ENCODE measurements around the gene VAV3.

The VAV3 gene

DNA sequence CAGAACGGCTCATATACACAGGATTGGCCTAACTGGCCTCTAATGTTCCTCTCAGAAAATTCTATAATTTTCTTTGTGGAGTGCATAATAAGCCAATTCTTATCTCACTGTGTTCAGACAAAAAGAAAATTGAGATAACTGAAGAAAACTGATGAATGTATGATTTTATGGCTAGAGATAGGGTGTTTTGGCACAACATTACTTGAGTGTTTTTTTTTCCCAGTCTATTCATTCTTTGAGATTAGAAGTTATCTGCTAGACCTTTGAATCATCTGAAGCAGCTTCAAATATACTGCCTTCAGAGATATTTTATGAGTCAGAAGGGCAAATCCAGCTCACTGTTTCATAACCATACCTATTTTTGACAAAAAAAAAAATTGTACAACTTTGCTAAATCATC lies 85.6 kb downstream of the VAV3 start:
- no peaks in the 10 kb centered on the region for H3F3A ChIP-seq (ENCODE audit: control insufficient read depth, insufficient read depth)
- H3K9me2 ChIP-seq (replicated peaks; ENCODE audit: control insufficient read depth, low read length) = no peaks in the 10 kb centered on the region
- H4K20me1 ChIP-seq (ENCODE audit: control insufficient read depth, insufficient read depth, low read depth, low read length) = no peaks in the 10 kb centered on the region
- peaks cover 24% of the 10 kb centered on the region for H3K4me1 ChIP-seq (ENCODE audit: control insufficient read depth, low read length)
- TF ChIP-seq EZH2phosphoT487 (IDR thresholded peaks at IDR 0.05; ENCODE audit: borderline replicate concordance, low read length) = no peak
- TF ChIP-seq, protein P1, sequence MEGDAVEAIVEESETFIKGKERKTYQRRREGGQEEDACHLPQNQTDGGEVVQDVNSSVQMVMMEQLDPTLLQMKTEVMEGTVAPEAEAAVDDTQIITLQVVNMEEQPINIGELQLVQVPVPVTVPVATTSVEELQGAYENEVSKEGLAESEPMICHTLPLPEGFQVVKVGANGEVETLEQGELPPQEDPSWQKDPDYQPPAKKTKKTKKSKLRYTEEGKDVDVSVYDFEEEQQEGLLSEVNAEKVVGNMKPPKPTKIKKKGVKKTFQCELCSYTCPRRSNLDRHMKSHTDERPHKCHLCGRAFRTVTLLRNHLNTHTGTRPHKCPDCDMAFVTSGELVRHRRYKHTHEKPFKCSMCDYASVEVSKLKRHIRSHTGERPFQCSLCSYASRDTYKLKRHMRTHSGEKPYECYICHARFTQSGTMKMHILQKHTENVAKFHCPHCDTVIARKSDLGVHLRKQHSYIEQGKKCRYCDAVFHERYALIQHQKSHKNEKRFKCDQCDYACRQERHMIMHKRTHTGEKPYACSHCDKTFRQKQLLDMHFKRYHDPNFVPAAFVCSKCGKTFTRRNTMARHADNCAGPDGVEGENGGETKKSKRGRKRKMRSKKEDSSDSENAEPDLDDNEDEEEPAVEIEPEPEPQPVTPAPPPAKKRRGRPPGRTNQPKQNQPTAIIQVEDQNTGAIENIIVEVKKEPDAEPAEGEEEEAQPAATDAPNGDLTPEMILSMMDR (IDR thresholded peaks at IDR 0.05; ENCODE audit: low read depth, low read length, poor library complexity, severe bottlenecking) = no peak
- no peak overlapping the region for H3K4me2 ChIP-seq (ENCODE audit: low read length)
- no peaks in the 10 kb centered on the region for H3K36me3 ChIP-seq (ENCODE audit: control insufficient read depth, low read length)
- no peaks in the 10 kb centered on the region for H3K27me3 ChIP-seq (ENCODE audit: control insufficient read depth, low read length)
- no peaks in the 10 kb centered on the region for H3K79me2 ChIP-seq (ENCODE audit: control insufficient read depth, low read length)
- no peaks in the 10 kb centered on the region for H3K9me3 ChIP-seq (ENCODE audit: control insufficient read depth, insufficient read depth, low read length)
- no peak overlapping the region for H3K4me3 ChIP-seq (ENCODE audit: low read length)
- no peak overlapping the region for H3K27ac ChIP-seq (ENCODE audit: low read depth, low read length)

DNA sequence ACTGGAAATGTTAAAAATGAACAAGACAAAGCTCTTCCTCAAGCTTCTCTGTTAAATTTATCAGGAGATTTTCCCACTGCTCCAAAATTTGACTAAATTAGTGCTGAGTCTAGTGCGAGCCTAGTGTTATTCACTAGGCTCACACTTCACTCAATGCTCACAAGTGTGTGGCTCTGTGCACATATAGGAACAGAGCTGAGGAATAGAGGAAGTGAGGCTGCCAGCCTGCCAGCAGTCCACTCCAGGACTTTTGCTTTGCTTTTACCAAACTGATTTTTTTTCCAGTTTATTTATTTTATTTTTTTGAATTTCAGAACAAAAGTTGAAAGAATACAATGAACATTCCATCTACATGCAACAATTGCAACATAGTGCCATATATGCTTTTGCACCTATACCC lies 87.2 kb downstream of the VAV3 start:
- H3K9me2 ChIP-seq (replicated peaks; ENCODE audit: control insufficient read depth, low read length) = no peaks in the 10 kb centered on the region
- no peaks in the 10 kb centered on the region for H3F3A ChIP-seq (ENCODE audit: control insufficient read depth, insufficient read depth)
- no peaks in the 10 kb centered on the region for H3K9me3 ChIP-seq (ENCODE audit: control insufficient read depth, insufficient read depth, low read length)
- H3K79me2 ChIP-seq (ENCODE audit: control insufficient read depth, low read length) = no peaks in the 10 kb centered on the region
- no peaks in the 10 kb centered on the region for H3K36me3 ChIP-seq (ENCODE audit: control insufficient read depth, low read length)
- H3K4me1 ChIP-seq (ENCODE audit: control insufficient read depth, low read length) = peaks cover 40% of the 10 kb centered on the region
- peak overlapping the region; percentile 25; the same call in 1 of the 2 replicates for H3K27ac ChIP-seq (ENCODE audit: low read depth, low read length)
- H3K4me2 ChIP-seq (ENCODE audit: low read length) = peak overlapping the region; percentile 62
- TF ChIP-seq, protein P1 (IDR thresholded peaks at IDR 0.05; ENCODE audit: low read depth, low read length, poor library complexity, severe bottlenecking) = no peak
- TF ChIP-seq EZH2phosphoT487 (IDR thresholded peaks at IDR 0.05; ENCODE audit: borderline replicate concordance, low read length) = no peak
- H3K27me3 ChIP-seq (ENCODE audit: control insufficient read depth, low read length) = no peaks in the 10 kb centered on the region
- no peaks in the 10 kb centered on the region for H4K20me1 ChIP-seq (ENCODE audit: control insufficient read depth, insufficient read depth, low read depth, low read length)
- H3K4me3 ChIP-seq (ENCODE audit: low read length) = peak overlapping the region; percentile 50

DNA sequence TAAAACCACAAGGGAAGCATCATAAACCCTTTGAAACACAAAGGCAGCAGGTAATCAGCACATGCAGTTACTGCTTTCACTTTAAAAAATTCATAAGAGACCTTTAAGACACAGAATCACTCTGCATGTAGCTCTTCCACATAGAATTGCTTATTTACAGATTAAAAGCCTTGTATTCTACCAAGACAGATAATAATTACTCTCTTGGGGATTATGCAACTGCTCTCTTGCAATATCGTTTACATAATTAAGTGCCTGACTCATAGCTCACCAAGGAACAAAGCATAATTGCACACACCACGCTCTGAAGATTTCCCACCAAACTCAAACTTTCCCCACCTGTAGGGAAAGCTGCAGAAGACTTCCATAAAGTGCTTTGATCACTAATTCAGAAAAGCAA lies 87.9 kb downstream of the VAV3 start:
- H3K27ac ChIP-seq (ENCODE audit: low read depth, low read length) = peak overlapping the region; percentile 25
- H3K79me2 ChIP-seq (ENCODE audit: control insufficient read depth, low read length) = no peaks in the 10 kb centered on the region
- TF ChIP-seq, protein P1 (IDR thresholded peaks at IDR 0.05; ENCODE audit: low read depth, low read length, poor library complexity, severe bottlenecking) = no peak
- no peak for TF ChIP-seq EZH2phosphoT487 (IDR thresholded peaks at IDR 0.05; ENCODE audit: borderline replicate concordance, low read length)
- H3K4me1 ChIP-seq (ENCODE audit: control insufficient read depth, low read length) = peaks cover 46% of the 10 kb centered on the region
- H3K27me3 ChIP-seq (ENCODE audit: control insufficient read depth, low read length) = no peaks in the 10 kb centered on the region
- no peaks in the 10 kb centered on the region for H3K9me3 ChIP-seq (ENCODE audit: control insufficient read depth, insufficient read depth, low read length)
- peak overlapping the region; percentile 62 for H3K4me2 ChIP-seq (ENCODE audit: low read length)
- H3K36me3 ChIP-seq (ENCODE audit: control insufficient read depth, low read length) = no peaks in the 10 kb centered on the region
- H3K9me2 ChIP-seq (replicated peaks; ENCODE audit: control insufficient read depth, low read length) = no peaks in the 10 kb centered on the region
- H3F3A ChIP-seq (ENCODE audit: control insufficient read depth, insufficient read depth) = no peaks in the 10 kb centered on the region
- no peaks in the 10 kb centered on the region for H4K20me1 ChIP-seq (ENCODE audit: control insufficient read depth, insufficient read depth, low read depth, low read length)
- peak overlapping the region; percentile 50 for H3K4me3 ChIP-seq (ENCODE audit: low read length)
